Kidney epithelial cell (primary cell): ENCODE results near the gene CPA4. TPM values are rescaled to one million over a fixed set of nuclear protein-coding genes. Genes with fewer than 3 reads are reported as not detected.

ENCODE experiments used
- DNase-seq: peaks from one replicate; pipeline ENCODE4 v3.0.0-alpha.2; 2010; ENCODE audit warnings: low read depth
- H3K27me3 ChIP-seq: 2 replicates; pipeline ENCODE4 v1.6.0; 2011; ENCODE audit warnings: low read length; ENCODE audit not compliant: control insufficient read depth, insufficient read depth
- H3K36me3 ChIP-seq: 2 replicates; pipeline ENCODE4 v1.5.1; 2011; ENCODE audit warnings: low read length; ENCODE audit not compliant: control insufficient read depth, insufficient read depth
- H3K4me3 ChIP-seq: 2 replicates; pipeline ENCODE4 v1.5.1; 2011; ENCODE audit warnings: low read depth, mild to moderate bottlenecking, control low read depth, low read length
- CTCF ChIP-seq: IDR thresholded peaks from 2 replicates; pipeline ENCODE4 v1.5.1; 2011; ENCODE audit warnings: mild to moderate bottlenecking, moderate library complexity, low read length, control low read depth, inconsistent platforms; ENCODE audit not compliant: insufficient read depth, poor library complexity, severe bottlenecking
- total RNA-seq: library from RNA; depleted of rRNA; stranded (reverse); fragments of >200 nt; gene quantifications from 2 replicates; pipeline ENCODE4 v1.2.3, GENCODE V29; 2015

Gene CPA4
- total RNA-seq, 1 donor from 2014 or later, result 0.25 TPM

DNA sequence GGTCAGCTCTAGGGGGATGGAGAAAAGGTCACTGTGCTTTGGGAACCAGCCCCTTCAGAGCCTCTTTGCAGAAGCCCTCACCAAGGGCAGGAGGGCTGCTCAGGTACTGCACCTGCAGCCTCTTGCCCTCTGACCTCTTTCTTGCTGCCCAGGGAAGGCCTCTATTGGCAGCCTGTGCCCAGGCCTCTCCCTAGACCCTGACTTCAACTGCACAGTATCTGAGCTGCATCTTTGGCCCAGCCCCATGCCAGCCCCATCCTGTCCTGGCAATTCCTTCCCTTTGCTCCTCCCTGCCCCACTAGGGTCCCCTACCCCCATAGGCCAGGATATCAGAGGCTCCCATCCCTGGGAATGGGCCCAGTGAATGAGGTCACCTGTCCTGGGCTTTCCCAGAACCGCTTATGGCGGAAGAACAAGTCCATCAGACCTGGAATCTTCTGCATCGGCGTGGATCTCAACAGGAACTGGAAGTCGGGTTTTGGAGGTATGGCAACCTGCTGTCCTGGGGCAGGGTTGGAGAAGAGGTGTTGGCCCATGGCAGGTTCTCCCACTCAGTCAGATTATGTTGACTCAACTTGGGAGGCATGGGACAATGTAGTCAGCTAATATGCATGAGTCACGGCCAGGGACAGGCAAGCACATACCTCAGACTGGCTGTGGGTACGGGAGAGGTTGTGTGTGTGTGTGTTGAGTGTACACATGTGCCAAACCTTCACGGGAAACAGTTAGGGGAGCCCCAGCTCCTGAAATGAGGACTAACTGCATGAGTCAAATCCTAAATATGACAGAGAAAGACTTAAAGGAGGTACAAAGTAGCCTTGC, 70.3 kb downstream of the CPA4 start:
- Histone ChIP-seq H3K4me3 (no peak overlapping the region), H3K36me3 (no peaks in the 10 kb centered on the region), H3K27me3 (no peaks in the 10 kb centered on the region)
- peak; percentile 97 for DNase-seq
- TF ChIP-seq CTCF, result no peak

DNA sequence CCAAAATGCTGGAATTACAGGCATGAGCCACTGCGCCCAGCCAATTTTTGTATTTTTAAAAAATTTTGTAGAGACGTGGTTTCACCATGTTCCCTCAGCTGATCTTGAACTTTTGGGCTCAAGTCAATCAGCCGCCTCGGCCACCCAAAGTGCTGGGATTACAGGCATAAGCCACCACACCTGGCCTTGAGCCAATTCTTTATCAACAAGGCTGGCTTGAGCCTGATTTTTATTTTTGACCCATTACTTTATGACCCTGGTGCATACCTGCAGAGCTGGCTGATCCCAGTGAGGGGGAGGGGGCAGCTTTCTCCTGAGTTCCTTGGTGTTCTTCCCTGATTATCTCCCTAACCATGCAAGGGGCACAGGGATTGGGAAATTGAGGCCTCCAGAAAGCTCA, 71.5 kb downstream of the CPA4 start:
- DNase-seq, result no peak
- no peak for TF ChIP-seq CTCF
- Histone ChIP-seq H3K27me3 (no peaks in the 10 kb centered on the region), H3K4me3 (no peak overlapping the region), H3K36me3 (no peaks in the 10 kb centered on the region)

- no peak for DNase-seq
- no peak for TF ChIP-seq CTCF
These were observed 72.1 kb downstream of the CPA4 start for GRCh38 chr7:130365088-130365487.

DNA sequence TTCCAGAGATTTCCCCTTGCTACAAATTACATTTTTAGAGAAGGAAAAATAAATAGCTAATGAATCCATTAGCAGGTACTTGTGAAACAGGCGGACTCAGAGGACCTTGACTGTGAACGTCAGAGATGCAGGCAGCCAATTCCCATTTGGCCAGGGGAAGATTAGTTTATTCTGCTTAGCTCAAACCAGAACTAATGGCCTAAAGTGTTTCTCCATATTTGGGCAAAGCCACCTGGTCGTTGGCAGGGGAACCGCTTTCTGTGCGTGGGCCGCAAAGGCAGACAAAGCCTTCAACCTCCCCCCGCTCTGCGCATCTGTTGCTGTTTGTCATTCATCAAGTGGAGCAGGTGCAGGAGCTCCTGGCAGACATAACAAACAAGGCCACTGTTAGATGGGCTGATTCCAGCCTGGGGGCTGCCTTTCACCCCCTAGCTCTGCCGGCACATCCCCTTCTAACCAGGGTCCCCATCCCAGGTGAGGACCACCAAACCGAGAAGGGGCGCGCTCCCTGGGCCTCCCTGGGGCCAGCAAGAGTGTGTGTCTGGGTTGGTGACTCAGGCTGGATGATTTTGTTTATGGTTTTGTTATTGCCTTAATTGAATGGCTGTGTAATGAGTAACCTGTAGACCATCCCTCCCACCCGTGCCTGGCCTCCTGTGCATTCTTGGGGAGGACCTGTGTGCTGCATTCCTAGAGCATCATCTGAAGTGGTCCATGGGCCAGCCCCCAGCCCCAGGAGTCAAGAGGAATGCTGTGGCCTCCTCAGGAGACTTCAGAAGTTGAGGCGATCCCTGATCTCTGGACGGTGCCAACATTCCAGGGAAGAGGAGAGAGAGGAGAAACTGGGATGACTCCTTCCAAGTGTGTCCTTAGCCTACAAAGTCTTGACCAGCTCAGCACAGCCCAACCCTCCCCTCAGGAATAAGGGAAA, 72.8 kb downstream of the CPA4 start:
- TF ChIP-seq CTCF, result no peak
- no peaks in the 10 kb centered on the region for H3K27me3 ChIP-seq
- DNase-seq, result peak; percentile 85
- no peak overlapping the region for H3K4me3 ChIP-seq
- no peaks in the 10 kb centered on the region for H3K36me3 ChIP-seq

More at GRCh38 chr7:130365088-130365487, 72.1 kb downstream of the CPA4 start:
- Histone ChIP-seq H3K27me3 (no peaks in the 10 kb centered on the region), H3K4me3 (no peak overlapping the region), H3K36me3 (no peaks in the 10 kb centered on the region)

- DNase-seq, result no peak
- TF ChIP-seq CTCF, result no peak
- Histone ChIP-seq H3K36me3 (no peaks in the 10 kb centered on the region), H3K27me3 (no peaks in the 10 kb centered on the region), H3K4me3 (no peak overlapping the region)
These were observed 73.6 kb downstream of the CPA4 start for GRCh38 chr7:130366564-130366963.
